HG03378 (cell line): ENCODE measurements around the gene SNF8.

Experiments used
- ATAC-seq: cut with Tn5 transposase; IDR thresholded peaks from one replicate; pipeline ENCODE4 v1.9.1; 2021; ENCODE audit warnings: mild to moderate bottlenecking, moderate library complexity; ENCODE audit not compliant: unreplicated experiment

Gene SNF8

GRCh38 chr17:48893646-48894508, 50.8 kb downstream of the SNF8 start:
- ATAC-seq = no peak

- ATAC-seq = no peak
These were observed 51.5 kb downstream of the SNF8 start for GRCh38 chr17:48892940-48893645.

DNA sequence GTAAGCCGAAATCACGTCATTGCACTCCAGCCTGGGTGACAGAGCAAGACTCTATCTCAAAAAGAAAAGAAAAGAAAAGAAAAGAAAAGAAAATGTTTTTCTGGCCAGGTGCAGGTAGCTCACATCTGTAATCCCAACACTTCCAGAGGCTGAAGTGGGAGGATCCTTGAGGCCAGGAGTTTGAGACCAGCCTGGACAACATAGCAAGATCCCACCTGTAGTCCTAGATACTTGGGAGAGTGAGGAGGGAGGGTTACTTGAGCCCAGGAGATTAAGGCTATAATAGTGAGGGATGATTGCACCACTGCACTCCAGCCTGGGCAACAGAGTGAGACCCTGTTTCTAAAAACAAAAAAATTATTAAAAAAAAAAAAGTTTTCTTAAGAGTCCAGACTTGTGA, 54.6 kb downstream of the SNF8 start:
- ATAC-seq = no peak

DNA sequence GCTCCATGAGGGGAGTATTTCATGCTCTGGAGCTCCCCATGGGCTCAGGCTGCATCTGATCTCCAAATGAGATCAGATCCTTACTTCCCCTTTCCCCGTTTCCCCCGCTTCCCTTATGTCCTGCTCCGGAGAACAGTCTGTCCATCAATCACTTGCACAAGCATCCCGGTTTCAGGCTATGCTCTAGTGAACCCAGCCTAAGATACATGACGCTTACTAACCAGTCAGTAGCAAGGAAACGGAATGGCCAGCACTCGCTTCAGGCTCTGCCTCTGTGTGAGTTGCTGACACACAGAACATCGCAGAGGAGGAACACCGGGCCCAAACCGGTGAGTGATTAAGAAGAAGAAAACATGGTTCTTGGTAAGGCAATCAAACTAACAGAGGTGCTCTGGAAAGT, 61.5 kb downstream of the SNF8 start:
- no peak for ATAC-seq

DNA sequence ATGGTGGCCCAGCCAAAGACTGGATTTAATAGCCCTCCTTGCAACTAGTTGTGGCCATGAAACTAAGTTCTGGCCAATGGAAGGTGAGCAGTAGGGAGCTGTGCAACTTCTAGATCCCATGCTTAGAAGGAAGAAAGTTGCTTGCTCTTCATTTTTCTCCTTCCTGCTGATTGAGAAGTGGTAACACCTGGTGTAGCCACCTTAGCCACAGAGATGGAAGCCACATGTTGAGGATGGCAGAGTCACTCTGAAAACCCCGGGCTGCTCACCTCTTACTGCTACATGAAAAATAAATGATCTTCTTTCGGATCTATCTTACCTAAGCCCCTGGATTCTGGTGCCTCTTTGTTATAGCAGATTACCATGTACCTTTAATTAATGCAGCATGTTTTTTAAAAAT, 62.4 kb downstream of the SNF8 start:
- no peak for ATAC-seq
